Suprapubic skin (tissue), 4 donors: ENCODE measurements around the gene AK2. TPM values are rescaled to one million over a fixed set of nuclear protein-coding genes. Genes with fewer than 3 reads are reported as not detected.

ENCODE experiments used
- DNase-seq, 2 donors: peaks; one replicate each; pipeline ENCODE4 v3.0.0-alpha.2; 2019; ENCODE audit warnings: low spot score in 2 of 2
- H3K27ac ChIP-seq: fragments of 200-600 bp; sonication (generic); one replicate; pipeline ENCODE4 v1.5.1; 2019
- H3K27me3 ChIP-seq: fragments of 200-600 bp; sonication (generic); one replicate; pipeline ENCODE4 v1.5.1; 2019
- H3K36me3 ChIP-seq: fragments of 200-600 bp; sonication (generic); one replicate; pipeline ENCODE4 v1.5.1; 2019
- H3K4me1 ChIP-seq: fragments of 200-600 bp; sonication (generic); one replicate; pipeline ENCODE4 v1.5.1; 2019
- H3K4me3 ChIP-seq: fragments of 200-600 bp; sonication (generic); one replicate; pipeline ENCODE4 v1.5.1; 2019; ENCODE audit warnings: mild to moderate bottlenecking
- H3K9me3 ChIP-seq: fragments of 200-600 bp; sonication (generic); one replicate; pipeline ENCODE4 v1.5.1; 2019
- EP300 ChIP-seq: sonication (generic); formaldehyde crosslinking; IDR thresholded peaks from one replicate; pipeline ENCODE4 v1.6.1; 2017; ENCODE audit warnings: antibody characterized with exemption
- POLR2A ChIP-seq, 2 donors: fragments of 450-650 bp; IDR thresholded peaks; one replicate each; pipeline ENCODE4 v1.6.1; 2017; ENCODE audit warnings: antibody characterized with exemption in 2 of 2, mild to moderate bottlenecking in 2 of 2, moderate library complexity in 2 of 2
- POLR2AphosphoS5 ChIP-seq, 3 donors: sonication (generic); formaldehyde crosslinking; IDR thresholded peaks; one replicate each; pipeline ENCODE4 v1.6.1; 2017; ENCODE audit warnings: antibody characterized with exemption in 3 of 3
- WGBS: methylation state at CpG from one replicate; pipeline ENCODE4 v1.1.5; 2018; 5-methylcytosine and 5-hydroxymethylcytosine counted together
- total RNA-seq, 4 donors: library from RNA; depleted of rRNA; stranded (reverse); fragments of >200 nt; gene quantifications; one replicate each; pipeline ENCODE4 v1.1.0, GENCODE V29; 2016
- TF ChIP-seq, protein P1 (sequence below), 2 donors: fragments of 200-600 bp in 1 of 2; fragments of 450-650 bp in 1 of 2; sonication (generic) in 1 of 2; IDR thresholded peaks; one replicate each; pipeline ENCODE4 v1.5.1; 2016 to 2019; ENCODE audit warnings: antibody characterized with exemption in 2 of 2, mild to moderate bottlenecking in 1 of 2, moderate library complexity in 1 of 2

AK2 gene
- total RNA-seq, 4 donors from 2014 or later: 122 to 139 (median 125) TPM

GRCh38 chr1:33045814-33046213 lies 9.1 kb upstream of the AK2 start:
- no peaks in the 10 kb centered on the region for H3K36me3 ChIP-seq
- no peak overlapping the region for H3K27ac ChIP-seq
- no peaks in the 10 kb centered on the region for H3K27me3 ChIP-seq
- WGBS: 74% methylated on average over 6 of the region's 6 CpGs
- peaks cover 9% of the 10 kb centered on the region for H3K4me1 ChIP-seq
- DNase-seq: no peak
- no peaks in the 10 kb centered on the region for H3K9me3 ChIP-seq
- H3K4me3 ChIP-seq: no peak overlapping the region
- TF ChIP-seq POLR2A (IDR thresholded peaks at IDR 0.05) (no peak), EP300 (no peak), POLR2AphosphoS5 (IDR thresholded peaks at IDR 0.05) (no peak)
- TF ChIP-seq, protein P1, sequence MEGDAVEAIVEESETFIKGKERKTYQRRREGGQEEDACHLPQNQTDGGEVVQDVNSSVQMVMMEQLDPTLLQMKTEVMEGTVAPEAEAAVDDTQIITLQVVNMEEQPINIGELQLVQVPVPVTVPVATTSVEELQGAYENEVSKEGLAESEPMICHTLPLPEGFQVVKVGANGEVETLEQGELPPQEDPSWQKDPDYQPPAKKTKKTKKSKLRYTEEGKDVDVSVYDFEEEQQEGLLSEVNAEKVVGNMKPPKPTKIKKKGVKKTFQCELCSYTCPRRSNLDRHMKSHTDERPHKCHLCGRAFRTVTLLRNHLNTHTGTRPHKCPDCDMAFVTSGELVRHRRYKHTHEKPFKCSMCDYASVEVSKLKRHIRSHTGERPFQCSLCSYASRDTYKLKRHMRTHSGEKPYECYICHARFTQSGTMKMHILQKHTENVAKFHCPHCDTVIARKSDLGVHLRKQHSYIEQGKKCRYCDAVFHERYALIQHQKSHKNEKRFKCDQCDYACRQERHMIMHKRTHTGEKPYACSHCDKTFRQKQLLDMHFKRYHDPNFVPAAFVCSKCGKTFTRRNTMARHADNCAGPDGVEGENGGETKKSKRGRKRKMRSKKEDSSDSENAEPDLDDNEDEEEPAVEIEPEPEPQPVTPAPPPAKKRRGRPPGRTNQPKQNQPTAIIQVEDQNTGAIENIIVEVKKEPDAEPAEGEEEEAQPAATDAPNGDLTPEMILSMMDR (IDR thresholded peaks at IDR 0.05): no peak

DNA sequence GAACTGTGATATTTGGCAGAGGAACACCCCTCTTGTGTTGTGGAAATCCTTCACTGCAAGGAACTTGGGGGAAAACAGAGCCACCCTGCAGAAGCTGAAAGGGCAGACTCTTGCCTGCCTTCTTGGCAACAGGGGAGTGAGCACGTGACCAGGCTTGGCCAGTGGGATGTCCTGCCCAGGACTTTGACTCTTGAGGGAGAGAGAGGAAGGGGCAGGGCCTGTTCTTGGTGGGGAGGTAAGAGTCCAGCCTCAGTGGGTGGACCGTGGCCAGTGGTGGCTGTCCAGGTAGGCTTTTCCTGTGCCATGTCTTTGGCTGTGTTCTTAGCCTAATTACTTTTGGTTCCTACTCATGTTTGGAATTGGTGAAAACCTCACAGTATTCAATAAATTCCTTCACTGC lies 8.6 kb upstream of the AK2 start:
- Histone ChIP-seq H3K27me3 (no peaks in the 10 kb centered on the region), H3K4me1 (peaks cover 4% of the 10 kb centered on the region), H3K27ac (no peak overlapping the region), H3K9me3 (no peaks in the 10 kb centered on the region), H3K36me3 (no peaks in the 10 kb centered on the region), H3K4me3 (no peak overlapping the region)
- DNase-seq: no peak
- WGBS: 77% methylated on average over 2 of the region's 2 CpGs
- TF ChIP-seq EP300: no peak

DNA sequence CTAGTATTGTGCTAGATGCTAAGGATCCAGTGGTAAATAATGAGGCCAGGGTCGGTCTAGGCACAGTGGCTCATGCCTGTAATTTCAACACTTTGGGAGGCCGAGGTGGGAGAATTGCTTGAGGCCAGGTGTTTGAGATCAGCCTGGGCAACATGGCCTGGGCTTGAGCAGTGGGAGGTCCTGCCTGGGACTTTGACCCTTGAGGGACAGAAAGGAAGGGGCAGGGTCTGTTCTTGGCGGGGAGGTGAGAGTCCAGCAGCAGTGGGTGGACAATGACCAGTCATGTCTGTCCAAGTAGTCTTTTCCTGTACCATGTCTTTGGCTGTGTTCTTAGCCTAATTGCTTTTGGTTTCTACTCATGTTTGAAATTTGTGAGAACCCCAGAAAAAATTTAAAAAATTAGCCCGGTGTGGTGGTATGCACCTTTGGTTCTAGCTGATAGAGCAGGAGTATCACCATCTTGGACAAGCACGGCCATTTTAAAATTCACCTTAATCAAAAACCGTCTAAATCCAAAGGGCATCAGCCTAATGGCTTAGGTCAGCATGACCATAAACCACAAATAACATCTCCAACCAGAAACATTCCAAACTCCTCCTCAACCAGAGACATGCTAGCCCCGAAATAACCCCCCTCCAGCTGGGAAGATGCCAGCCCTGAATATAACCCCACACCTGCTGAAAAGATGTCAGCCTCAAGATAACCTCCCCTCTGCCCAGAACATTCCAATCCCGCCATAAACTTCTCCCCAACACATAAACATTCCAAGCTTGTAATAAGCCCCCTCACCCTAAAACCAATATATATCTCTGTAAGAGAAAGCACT lies 6.8 kb upstream of the AK2 start:
- TF ChIP-seq, protein P1 (IDR thresholded peaks at IDR 0.05): no peak
- no peak for TF ChIP-seq EP300
- TF ChIP-seq POLR2A (IDR thresholded peaks at IDR 0.05): no peak
- no peak for TF ChIP-seq POLR2AphosphoS5 (IDR thresholded peaks at IDR 0.05)
- H3K4me3 ChIP-seq: no peak overlapping the region
- no peak for DNase-seq
- no peaks in the 10 kb centered on the region for H3K36me3 ChIP-seq
- 75% methylated on average over 8 of the region's 8 CpGs for WGBS
- H3K9me3 ChIP-seq: no peaks in the 10 kb centered on the region
- H3K27me3 ChIP-seq: no peaks in the 10 kb centered on the region
- no peaks in the 10 kb centered on the region for H3K4me1 ChIP-seq
- no peak overlapping the region for H3K27ac ChIP-seq

GRCh38 chr1:33042831-33043230 lies 6.1 kb upstream of the AK2 start:
- no peak for TF ChIP-seq POLR2A (IDR thresholded peaks at IDR 0.05)
- no peak for TF ChIP-seq EP300
- no peak for TF ChIP-seq POLR2AphosphoS5 (IDR thresholded peaks at IDR 0.05)
- TF ChIP-seq, protein P1 (IDR thresholded peaks at IDR 0.05): no peak
- WGBS: 95% methylated on average over 1 of the region's 1 CpG
- DNase-seq: no peak
- Histone ChIP-seq H3K4me1 (no peaks in the 10 kb centered on the region), H3K4me3 (no peak overlapping the region), H3K27ac (no peak overlapping the region), H3K9me3 (no peaks in the 10 kb centered on the region), H3K36me3 (no peaks in the 10 kb centered on the region), H3K27me3 (no peaks in the 10 kb centered on the region)

DNA sequence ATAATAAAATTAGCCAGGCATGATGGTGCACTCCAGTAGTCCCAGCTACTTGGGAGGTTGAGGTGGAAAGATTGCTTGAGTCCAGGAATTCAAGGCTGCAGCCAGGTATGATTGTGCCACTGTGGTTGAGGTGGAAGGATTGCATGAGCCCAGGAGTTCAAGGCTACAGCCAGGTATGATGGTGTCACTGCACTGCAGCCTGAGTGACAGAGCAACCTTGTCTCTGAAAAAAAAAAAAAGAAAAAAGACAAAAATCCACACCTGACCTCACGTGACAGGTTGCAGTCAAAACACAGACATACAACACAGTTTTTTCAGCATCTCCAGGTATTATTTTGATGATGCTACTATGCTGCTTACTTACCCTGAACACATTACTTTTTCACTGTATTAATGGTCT lies 4.3 kb upstream of the AK2 start:
- Histone ChIP-seq H3K4me3 (no peak overlapping the region), H3K4me1 (peaks cover 8% of the 10 kb centered on the region), H3K27ac (no peak overlapping the region), H3K9me3 (no peaks in the 10 kb centered on the region), H3K27me3 (no peaks in the 10 kb centered on the region), H3K36me3 (no peaks in the 10 kb centered on the region)
- no peak for DNase-seq
- 84% methylated on average over 1 of the region's 1 CpG for WGBS
- TF ChIP-seq, protein P1 (IDR thresholded peaks at IDR 0.05): no peak
- no peak for TF ChIP-seq EP300
- TF ChIP-seq POLR2A (IDR thresholded peaks at IDR 0.05): no peak
- no peak for TF ChIP-seq POLR2AphosphoS5 (IDR thresholded peaks at IDR 0.05)
